GM12873 (cell line): Measurements from ENCODE around the gene COQ9.

Experiments used
- TF ChIP-seq, protein P1 (sequence below): IDR thresholded peaks from 2 replicates; pipeline ENCODE4 v1.5.1; 2012; ENCODE audit warnings: low read depth, mild to moderate bottlenecking, moderate library complexity, low read length, control low read depth; ENCODE audit not compliant: insufficient read depth; ENCODE audit errors: missing control alignments

The COQ9 gene, protein sequence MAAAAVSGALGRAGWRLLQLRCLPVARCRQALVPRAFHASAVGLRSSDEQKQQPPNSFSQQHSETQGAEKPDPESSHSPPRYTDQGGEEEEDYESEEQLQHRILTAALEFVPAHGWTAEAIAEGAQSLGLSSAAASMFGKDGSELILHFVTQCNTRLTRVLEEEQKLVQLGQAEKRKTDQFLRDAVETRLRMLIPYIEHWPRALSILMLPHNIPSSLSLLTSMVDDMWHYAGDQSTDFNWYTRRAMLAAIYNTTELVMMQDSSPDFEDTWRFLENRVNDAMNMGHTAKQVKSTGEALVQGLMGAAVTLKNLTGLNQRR

DNA sequence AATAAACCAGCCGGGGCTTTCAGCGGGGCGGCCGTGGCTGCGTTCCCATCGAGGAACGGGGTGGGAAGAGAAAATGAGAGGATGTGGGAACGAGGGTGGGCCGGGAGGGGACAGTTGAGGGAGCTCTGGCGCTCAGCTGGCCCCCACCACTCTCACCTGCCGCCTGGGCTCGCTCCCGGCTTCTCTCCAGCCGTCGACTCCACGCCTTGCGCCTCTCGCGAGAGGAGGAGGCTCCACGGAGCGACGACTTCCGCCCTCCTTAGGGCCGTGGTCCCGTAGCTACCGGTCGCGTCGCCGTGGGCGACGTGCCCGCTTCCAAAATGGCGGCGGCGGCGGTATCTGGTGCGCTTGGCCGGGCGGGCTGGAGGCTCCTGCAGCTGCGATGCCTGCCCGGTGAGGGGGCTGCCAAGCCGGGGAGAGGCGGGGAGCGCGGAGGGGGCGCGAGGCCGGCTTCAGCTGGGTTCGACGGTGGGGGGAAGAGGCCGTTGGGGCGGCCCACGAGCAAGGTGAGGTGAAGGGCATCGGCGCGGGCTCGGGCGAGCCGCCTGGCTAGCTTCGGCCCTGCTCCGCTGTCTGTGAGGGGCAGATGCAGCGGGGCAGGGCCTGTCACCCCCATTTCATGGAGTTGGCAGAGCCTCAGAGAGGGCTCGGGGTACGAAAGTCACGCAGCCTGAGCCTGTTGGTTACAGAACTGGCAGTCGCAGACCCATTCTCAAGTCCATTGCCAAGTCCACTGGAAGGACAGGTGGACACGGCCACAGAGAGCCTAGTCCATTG, at the start of gene COQ9, which contains the start of gene CIAPIN1:
COQ9 (plus strand) TSS at position 294 of the 777 bp plus-strand sequence; CDS start at position 321, 27 bp downstream.
CIAPIN1 (minus strand) TSS at position 200 of the 777 bp plus-strand sequence. CDS start 6,457 bp downstream, outside the sequence.
- TF ChIP-seq, protein P1, sequence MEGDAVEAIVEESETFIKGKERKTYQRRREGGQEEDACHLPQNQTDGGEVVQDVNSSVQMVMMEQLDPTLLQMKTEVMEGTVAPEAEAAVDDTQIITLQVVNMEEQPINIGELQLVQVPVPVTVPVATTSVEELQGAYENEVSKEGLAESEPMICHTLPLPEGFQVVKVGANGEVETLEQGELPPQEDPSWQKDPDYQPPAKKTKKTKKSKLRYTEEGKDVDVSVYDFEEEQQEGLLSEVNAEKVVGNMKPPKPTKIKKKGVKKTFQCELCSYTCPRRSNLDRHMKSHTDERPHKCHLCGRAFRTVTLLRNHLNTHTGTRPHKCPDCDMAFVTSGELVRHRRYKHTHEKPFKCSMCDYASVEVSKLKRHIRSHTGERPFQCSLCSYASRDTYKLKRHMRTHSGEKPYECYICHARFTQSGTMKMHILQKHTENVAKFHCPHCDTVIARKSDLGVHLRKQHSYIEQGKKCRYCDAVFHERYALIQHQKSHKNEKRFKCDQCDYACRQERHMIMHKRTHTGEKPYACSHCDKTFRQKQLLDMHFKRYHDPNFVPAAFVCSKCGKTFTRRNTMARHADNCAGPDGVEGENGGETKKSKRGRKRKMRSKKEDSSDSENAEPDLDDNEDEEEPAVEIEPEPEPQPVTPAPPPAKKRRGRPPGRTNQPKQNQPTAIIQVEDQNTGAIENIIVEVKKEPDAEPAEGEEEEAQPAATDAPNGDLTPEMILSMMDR: no peak

DNA sequence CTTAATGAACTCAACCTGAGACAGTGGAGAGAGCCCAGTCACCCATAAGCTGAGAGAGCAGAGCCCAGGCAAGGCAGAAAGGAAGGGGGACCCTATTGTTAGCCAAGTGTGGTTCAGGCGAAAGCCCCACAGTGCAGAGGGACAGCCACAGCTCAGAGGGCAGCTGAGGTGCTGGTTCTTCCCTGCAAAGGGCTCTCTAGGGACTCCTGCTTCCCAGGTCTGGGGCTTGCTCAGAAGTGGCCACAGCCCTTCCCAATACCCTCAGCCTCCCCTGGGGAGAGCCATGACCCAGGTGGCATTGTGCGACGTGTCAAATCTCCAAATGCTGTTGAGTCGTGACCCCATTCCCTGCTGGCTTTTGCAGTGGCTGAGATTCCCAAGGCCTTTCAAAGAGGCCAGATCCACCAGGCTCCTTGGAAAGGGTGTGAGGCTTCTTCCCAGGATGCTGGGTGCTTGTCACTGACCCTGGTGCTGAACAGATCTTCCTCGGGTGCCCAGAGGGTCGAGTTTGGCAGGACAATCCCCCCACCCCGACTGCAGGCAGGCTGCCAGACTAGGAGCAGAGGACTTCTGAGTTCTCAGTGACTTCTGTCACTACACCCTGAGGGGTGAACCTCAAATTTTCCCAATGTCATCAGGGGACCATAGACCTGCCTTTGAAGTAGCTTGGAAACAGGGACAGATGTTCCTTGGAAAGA, 45.2 kb upstream of the COQ9 start:
- TF ChIP-seq, protein P1: no peak

DNA sequence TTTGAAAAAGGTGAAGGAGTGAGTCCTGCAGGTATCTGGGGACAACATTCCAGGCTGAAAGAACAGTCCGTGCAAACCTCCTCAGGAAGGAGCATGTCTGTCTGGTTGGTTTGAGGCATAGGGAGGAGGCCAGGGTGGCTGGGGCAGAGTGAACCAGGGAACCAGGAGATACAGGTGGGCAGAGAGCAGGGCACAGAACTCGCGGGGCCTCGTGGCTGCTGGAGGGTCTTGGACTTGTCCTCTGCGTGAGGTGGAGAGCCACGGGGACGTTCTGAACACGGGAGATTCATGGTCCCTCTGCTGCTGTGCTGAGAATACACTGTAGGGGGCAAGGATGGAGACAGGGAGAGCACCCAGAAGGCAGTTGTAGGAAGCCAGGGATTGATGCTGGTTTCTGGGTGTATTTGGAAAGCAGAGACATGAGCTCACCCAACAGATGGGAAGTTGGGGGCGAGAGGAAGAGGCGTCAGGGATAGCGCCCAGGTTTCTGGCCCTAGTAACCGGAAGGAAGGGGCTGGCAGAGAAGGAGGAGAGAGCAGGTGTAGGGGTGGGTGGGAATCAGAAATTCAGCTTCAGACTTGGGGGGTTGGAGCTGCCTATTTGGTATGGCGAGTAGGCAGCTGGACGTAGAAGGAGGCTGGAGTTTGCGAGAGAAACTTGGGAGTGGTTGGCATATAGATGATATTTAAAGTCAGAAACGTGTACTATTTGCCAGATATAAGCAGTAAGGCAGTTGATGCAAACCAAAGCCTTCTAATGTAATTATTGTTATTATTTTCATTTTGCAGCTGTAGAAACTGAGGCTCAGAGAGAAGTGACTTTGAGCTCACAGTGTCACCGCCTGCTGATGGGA, 43.1 kb upstream of the COQ9 start, which contains the start of gene CCL17:
CCL17 (plus strand) TSS at position 803 of the 853 bp plus-strand sequence. CDS start 9,166 bp downstream, outside the sequence.
- TF ChIP-seq, protein P1: no peak

DNA sequence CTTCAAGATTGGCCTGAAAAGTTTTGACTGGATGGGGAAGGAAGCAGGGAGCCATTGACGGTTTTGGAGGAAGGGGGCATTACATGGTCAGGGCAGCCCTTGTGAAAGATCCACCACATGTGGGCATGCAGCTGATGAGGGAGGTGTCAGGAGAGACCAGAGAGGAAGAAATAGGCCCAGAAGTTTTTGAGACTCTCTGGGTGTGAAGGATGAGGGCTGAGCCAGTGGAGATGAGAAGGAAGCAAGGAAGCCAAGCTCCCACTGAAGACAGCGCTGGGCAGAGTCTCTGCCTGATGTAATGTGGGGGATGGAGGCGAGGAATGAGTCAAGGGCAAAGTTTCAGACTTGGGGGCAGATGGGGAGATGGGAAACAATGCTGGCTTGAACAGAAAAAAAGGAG, 42.2 kb upstream of the COQ9 start:
- TF ChIP-seq, protein P1: no peak

DNA sequence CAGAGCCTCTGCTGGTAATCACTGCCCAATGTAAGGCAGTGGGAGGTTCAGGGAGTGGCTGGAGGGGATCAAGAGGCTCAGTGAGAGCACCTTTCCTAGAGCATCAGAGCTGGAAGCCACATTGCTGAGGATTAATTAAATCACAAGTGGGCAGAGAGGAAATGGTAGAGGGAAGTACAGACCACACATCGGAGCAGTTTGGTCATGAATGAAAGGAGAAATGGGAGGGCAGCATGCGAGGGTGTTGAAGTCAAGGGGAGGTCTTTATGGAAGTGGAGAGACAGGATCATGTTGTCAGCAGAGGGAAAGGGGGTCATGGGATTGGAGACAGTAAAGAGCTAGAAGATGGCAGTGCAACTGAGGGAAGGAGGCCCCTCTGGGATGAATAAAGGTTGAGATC, 40.4 kb upstream of the COQ9 start:
- TF ChIP-seq, protein P1: no peak

DNA sequence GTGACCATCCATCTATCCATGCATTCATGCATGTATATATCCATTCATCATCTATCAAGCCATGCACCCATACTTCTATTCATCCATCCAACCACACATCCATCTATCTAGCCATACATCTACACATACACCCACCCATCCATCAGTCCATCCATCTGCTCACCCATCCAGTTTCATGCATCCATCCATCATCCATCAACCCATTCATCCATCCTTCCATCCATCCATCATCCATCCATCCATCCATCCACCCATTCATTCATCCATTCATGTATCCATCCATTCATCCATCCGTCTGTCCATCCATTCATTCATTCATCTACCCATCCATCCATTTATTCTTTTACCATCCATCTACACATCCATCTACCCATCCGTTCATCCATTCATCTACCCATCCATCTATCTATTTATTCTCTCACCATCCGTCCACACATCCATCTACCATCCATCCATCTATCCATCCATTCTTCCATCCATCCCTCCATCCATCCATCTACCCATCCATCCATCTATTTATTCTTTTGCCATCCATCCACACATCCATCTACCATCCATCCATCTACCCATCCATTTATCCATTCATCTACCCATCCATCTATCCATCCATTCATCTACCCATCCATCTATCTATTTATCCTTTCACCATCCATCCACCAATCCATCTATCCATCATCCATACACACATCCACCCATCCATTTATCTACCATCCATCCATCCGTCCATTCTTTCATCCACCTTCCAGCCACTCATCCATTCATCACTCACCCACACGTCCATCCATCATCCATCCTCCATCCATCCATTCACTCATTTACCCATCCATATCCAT, 39.5 kb upstream of the COQ9 start:
- TF ChIP-seq, protein P1: no peak
